Endothelial cell of umbilical vein (primary cell): ENCODE results near the gene COPE. TPM values are rescaled to one million over a fixed set of nuclear protein-coding genes. Genes with fewer than 3 reads are reported as not detected.

Experiments used
- BruUV-seq: library from RNA; stranded (reverse); fragments of 400-500 nt; replicated peaks from 2 replicates; lab custom pipeline; 2021; lab: Mats Ljungman, UMichigan
- CTCF ChIA-PET: fragments of 300-600, 350-600 bp; sonication (Branson Sonifier 250); formaldehyde crosslinking; loops from one replicate; lab custom pipeline; 2021; ENCODE audit warnings: antibody characterized with exemption, inconsistent platforms; lab: Charles Lee
- POLR2A ChIA-PET: fragments of 300-600, 350-600 bp; sonication (Branson Sonifier 250); formaldehyde crosslinking; loops from one replicate; lab custom pipeline; 2021; ENCODE audit warnings: antibody characterized with exemption, inconsistent platforms; lab: Charles Lee
- DNase-seq: peaks from one replicate; pipeline ENCODE4 v3.0.0-alpha.2; 2011; ENCODE audit warnings: low read depth, low spot score
- FAIRE-seq: peaks from 2 replicates; lab custom pipeline; 2011; peaks lifted over from hg19 to GRCh38; lab: Jason Lieb, UNC
- H2AFZ ChIP-seq: 2 replicates; pipeline ENCODE4 v1.6.0; 2012; ENCODE audit warnings: low read depth, low read length, control low read depth, inconsistent platforms
- H3K27ac ChIP-seq: 2 replicates; pipeline ENCODE4 v1.5.1; 2011; ENCODE audit warnings: low read depth, mild to moderate bottlenecking, control low read depth, low read length, moderate library complexity; ENCODE audit not compliant: insufficient read depth
- H3K27me3 ChIP-seq, 2 experiments: 2 replicates each; pipeline versions ENCODE4 v1.6.0 to v1.6.1; 2011; ENCODE audit warnings: low read length in 2 of 2, mixed read lengths in 1 of 2; ENCODE audit not compliant: control insufficient read depth in 2 of 2, insufficient read depth in 2 of 2
- H3K36me3 ChIP-seq, 2 experiments: 2 replicates in 1 of 2; 3 replicates in 1 of 2; pipeline ENCODE4 v1.5.1; 2011; ENCODE audit warnings: low read length in 2 of 2, mild to moderate bottlenecking in 1 of 2, moderate library complexity in 1 of 2; ENCODE audit not compliant: control insufficient read depth in 2 of 2, insufficient read depth in 2 of 2; ENCODE audit errors: extremely low read depth in 1 of 2
- H3K4me1 ChIP-seq: 3 replicates; pipeline ENCODE4 v1.5.1; 2011; ENCODE audit warnings: mild to moderate bottlenecking, low read length; ENCODE audit not compliant: control insufficient read depth, insufficient read depth; ENCODE audit errors: extremely low read depth
- H3K4me2 ChIP-seq: 2 replicates; pipeline ENCODE4 v1.6.1; 2011; ENCODE audit warnings: low read length, control low read depth, mixed read lengths; ENCODE audit not compliant: insufficient read depth
- H3K4me3 ChIP-seq, 3 experiments: fragments of 200-600 bp in 1 of 3; sonication (generic), shearing (Covaris generic) in 1 of 3; replicated peaks in 1 of 3; 2 replicates each; pipeline ENCODE4 v1.5.1; 2011 to 2016; ENCODE audit warnings: control low read depth in 3 of 3, low read length in 3 of 3, mild to moderate bottlenecking in 2 of 3, inconsistent platforms in 1 of 3, low read depth in 1 of 3, moderate library complexity in 1 of 3; ENCODE audit not compliant: insufficient read depth in 1 of 3
- H3K79me2 ChIP-seq: 2 replicates; pipeline ENCODE4 v1.6.0; 2012; ENCODE audit warnings: low read length, inconsistent platforms; ENCODE audit not compliant: control insufficient read depth, insufficient read depth
- H3K9ac ChIP-seq: replicated peaks from 2 replicates; pipeline ENCODE3; 2011; ENCODE audit warnings: low read length, control low read depth; ENCODE audit not compliant: insufficient read depth; ENCODE audit errors: extremely low read depth
- H3K9me1 ChIP-seq: replicated peaks from 3 replicates; pipeline ENCODE4 v1.6.0; 2011; ENCODE audit warnings: mild to moderate bottlenecking, low read length; ENCODE audit not compliant: control insufficient read depth, insufficient read depth; ENCODE audit errors: extremely low read depth
- H3K9me3 ChIP-seq: replicated peaks from 2 replicates; pipeline ENCODE4 v1.5.1; 2012; ENCODE audit warnings: low read length, inconsistent platforms; ENCODE audit not compliant: control insufficient read depth, insufficient read depth
- H4K20me1 ChIP-seq: replicated peaks from 2 replicates; pipeline ENCODE3; 2011; ENCODE audit warnings: mild to moderate bottlenecking, low read length; ENCODE audit not compliant: control insufficient read depth, insufficient read depth; ENCODE audit errors: extremely low read depth
- EZH2 ChIP-seq: IDR thresholded peaks from 2 replicates; pipeline ENCODE4 v1.6.1; 2012; ENCODE audit warnings: borderline replicate concordance, low read depth, mild to moderate bottlenecking, moderate library complexity, low read length, inconsistent platforms; ENCODE audit not compliant: severe bottlenecking
- FOS ChIP-seq: IDR thresholded peaks from 2 replicates; pipeline ENCODE4 v1.6.1; 2011; ENCODE audit warnings: mild to moderate bottlenecking, low read length, moderate library complexity, borderline replicate concordance; ENCODE audit not compliant: insufficient read depth
- GATA2 ChIP-seq: IDR thresholded peaks from 2 replicates; pipeline ENCODE4 v1.7.0; 2011; ENCODE audit warnings: low read depth, mild to moderate bottlenecking, moderate library complexity, mixed read lengths, low read length; ENCODE audit not compliant: insufficient read length, insufficient read depth
- JUN ChIP-seq: IDR thresholded peaks from 2 replicates; pipeline ENCODE4 v1.6.1; 2011; ENCODE audit warnings: borderline replicate concordance, low read depth; ENCODE audit not compliant: insufficient read length, insufficient read depth
- MYC ChIP-seq: IDR thresholded peaks from one replicate; pipeline ENCODE4 v1.6.1; 2011; ENCODE audit warnings: mild to moderate bottlenecking, low read depth, low read length
- POLR2A ChIP-seq: IDR thresholded peaks from 2 replicates; pipeline ENCODE4 v1.6.1; 2012; ENCODE audit warnings: low read depth, mild to moderate bottlenecking, control low read depth, low read length
- POLR2AphosphoS5 ChIP-seq: IDR thresholded peaks from 2 replicates; pipeline ENCODE4 v1.6.1; 2012; ENCODE audit warnings: low read depth, mild to moderate bottlenecking, control low read depth, low read length, moderate library complexity; ENCODE audit not compliant: insufficient read depth
- dilution Hi-C: fragments of 300-500 bp; cut with MboI; formaldehyde crosslinking; loops from one replicate; pipeline ENCODE4 v1.15.0; 2019; ENCODE audit warnings: low sequenced_read_pairs; ENCODE audit not compliant: extremely low pct_ligation_motif_present
- intact Hi-C: fragments of 100-400 bp; cut with micrococcal nuclease; formaldehyde crosslinking; loops from one replicate; pipeline ENCODE4 v1.10.0; 2022
- polyA plus RNA-seq, 4 experiments: library from polyadenylated mRNA; depleted of rRNA in 3 of 4; stranded (reverse) in 3 of 4; unstranded in 1 of 4; fragments of >200 nt; gene quantifications; 2 replicates each; pipeline versions ENCODE4 v1.2.1 to v1.2.3, GENCODE V29; 2011 to 2012; ENCODE audit warnings: missing spikeins in 1 of 4
- total RNA-seq: library from RNA; stranded (reverse); gene quantifications from 2 replicates; pipeline ENCODE4 v1.2.3, GENCODE V29; 2021
- TF ChIP-seq, protein P1 (sequence below), 2 donors: IDR thresholded peaks; 1 replicate in 1 of 2; 2 replicates in 1 of 2; pipeline ENCODE4 v1.5.1; 2011; ENCODE audit warnings: low read length in 2 of 2, mild to moderate bottlenecking in 2 of 2, moderate library complexity in 2 of 2, control low read depth in 1 of 2, inconsistent platforms in 1 of 2, low read depth in 1 of 2; ENCODE audit not compliant: insufficient read depth in 1 of 2; ENCODE audit errors: extremely low read depth in 1 of 2
- TF ChIP-seq, protein P2 (sequence below): IDR thresholded peaks from 2 replicates; pipeline ENCODE4 v1.6.1; 2011; ENCODE audit not compliant: insufficient read depth, insufficient read length

COPE gene
- total and polyA plus RNA-seq, 2 donors (not counting 3 experiments of a cell fraction or from before 2014, with no cell fraction given) = 252 to 407 TPM

- POLR2A ChIA-PET = no interaction called here
- H4K20me1 ChIP-seq = no peaks in the 10 kb centered on the region
- no peak for DNase-seq
- TF ChIP-seq POLR2AphosphoS5 (no peak), POLR2A (no peak), GATA2 (no peak), MYC (no peak), EZH2 (no peak), FOS (no peak), JUN (no peak)
- TF ChIP-seq, protein P1, sequence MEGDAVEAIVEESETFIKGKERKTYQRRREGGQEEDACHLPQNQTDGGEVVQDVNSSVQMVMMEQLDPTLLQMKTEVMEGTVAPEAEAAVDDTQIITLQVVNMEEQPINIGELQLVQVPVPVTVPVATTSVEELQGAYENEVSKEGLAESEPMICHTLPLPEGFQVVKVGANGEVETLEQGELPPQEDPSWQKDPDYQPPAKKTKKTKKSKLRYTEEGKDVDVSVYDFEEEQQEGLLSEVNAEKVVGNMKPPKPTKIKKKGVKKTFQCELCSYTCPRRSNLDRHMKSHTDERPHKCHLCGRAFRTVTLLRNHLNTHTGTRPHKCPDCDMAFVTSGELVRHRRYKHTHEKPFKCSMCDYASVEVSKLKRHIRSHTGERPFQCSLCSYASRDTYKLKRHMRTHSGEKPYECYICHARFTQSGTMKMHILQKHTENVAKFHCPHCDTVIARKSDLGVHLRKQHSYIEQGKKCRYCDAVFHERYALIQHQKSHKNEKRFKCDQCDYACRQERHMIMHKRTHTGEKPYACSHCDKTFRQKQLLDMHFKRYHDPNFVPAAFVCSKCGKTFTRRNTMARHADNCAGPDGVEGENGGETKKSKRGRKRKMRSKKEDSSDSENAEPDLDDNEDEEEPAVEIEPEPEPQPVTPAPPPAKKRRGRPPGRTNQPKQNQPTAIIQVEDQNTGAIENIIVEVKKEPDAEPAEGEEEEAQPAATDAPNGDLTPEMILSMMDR (IDR thresholded peaks at IDR 0.05; ENCODE audit: extremely low read depth in 1 of 2, insufficient read depth in 1 of 2, low read depth in 1 of 2, low read length in 2 of 2) = no peak
- TF ChIP-seq, protein P2, sequence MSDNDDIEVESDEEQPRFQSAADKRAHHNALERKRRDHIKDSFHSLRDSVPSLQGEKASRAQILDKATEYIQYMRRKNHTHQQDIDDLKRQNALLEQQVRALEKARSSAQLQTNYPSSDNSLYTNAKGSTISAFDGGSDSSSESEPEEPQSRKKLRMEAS = no peak
- H3K9me3 ChIP-seq = no peaks in the 10 kb centered on the region
- intact Hi-C loops = no loop called here
- H3K36me3 ChIP-seq = peaks cover 8 to 10% of the 10 kb centered on the region in 2 experiments
- H2AFZ ChIP-seq = no peak overlapping the region
- no peak overlapping the region for H3K9ac ChIP-seq
- no peaks in the 10 kb centered on the region for H3K79me2 ChIP-seq
- no peak overlapping the region for H3K27ac ChIP-seq
- H3K9me1 ChIP-seq = no peaks in the 10 kb centered on the region
- no peak overlapping the region for H3K4me3 ChIP-seq
- H3K4me2 ChIP-seq = no peak overlapping the region
- no peaks in the 10 kb centered on the region for H3K4me1 ChIP-seq
- peaks cover 5 to 11% of the 10 kb centered on the region in 2 experiments for H3K27me3 ChIP-seq
- dilution Hi-C loops = no loop called here
- BruUV-seq = no TSS peak
- FAIRE-seq = no peak
- CTCF ChIA-PET = interaction anchor here (2.0 kb wide), 1 partner anchor 116 kb away, joined by 6 read pairs; no protein-coding TSS in a partner anchor
These were observed 48.5 kb downstream of the COPE start for GRCh38 chr19:18870531-18871172.
